GM12878 (cell line): ENCODE measurements around the gene GMDS. TPM values are rescaled to one million over a fixed set of nuclear protein-coding genes. Genes with fewer than 3 reads are reported as not detected.

Experiments
- ATAC-seq: fragments of 200-7000 bp; cut with Tn5 transposase; 3 replicates; pipeline ENCODE4 v1.9.1; 2020; ENCODE audit warnings: mild to moderate bottlenecking, moderate library complexity
- BruUV-seq: library from RNA; stranded (reverse); fragments of 400-500 nt; replicated peaks from 2 replicates; lab custom pipeline; 2021; lab: Mats Ljungman, UMichigan
- CTCF ChIA-PET: fragments of 300-600 bp; sonication (Branson Sonifier 250); formaldehyde crosslinking; extraction: SDS; loops from one replicate; lab custom pipeline; 2021; ENCODE audit warnings: inconsistent platforms; lab: Yijun Ruan, JAX
- POLR2A ChIA-PET: fragments of 350-600 bp; formaldehyde crosslinking; extraction: SDS; loops from one replicate; lab custom pipeline; 2021; ENCODE audit warnings: inconsistent platforms; lab: Charles Lee
- RAD21 ChIA-PET: fragments of 300-600 bp; sonication (Branson Sonifier 250); formaldehyde crosslinking; loops from one replicate; lab custom pipeline; 2023; ENCODE audit warnings: antibody characterized with exemption; ENCODE audit not compliant: unreplicated experiment; lab: Charles Lee
- SMC1A ChIA-PET: fragments of 300-600 bp; sonication (Branson Sonifier 250); formaldehyde crosslinking; loops from one replicate; lab custom pipeline; 2023; ENCODE audit not compliant: unreplicated experiment, uncharacterized antibody; lab: Charles Lee
- DNase-seq: peaks from one replicate; pipeline ENCODE4 v3.0.0-alpha.2; 2011; ENCODE audit warnings: low read depth, low spot score
- FAIRE-seq: peaks from 3 replicates; lab custom pipeline; 2011; peaks lifted over from hg19 to GRCh38; lab: Jason Lieb, UNC
- H2AFZ ChIP-seq: 2 replicates; pipeline ENCODE4 v1.6.0; 2011; ENCODE audit warnings: low read depth, low read length, control low read depth; ENCODE audit not compliant: control insufficient read depth
- H3K27ac ChIP-seq: 2 replicates; pipeline ENCODE4 v1.5.1; 2011; ENCODE audit warnings: control low read depth; ENCODE audit not compliant: control insufficient read depth, insufficient read depth
- H3K27me3 ChIP-seq, 2 experiments: replicated peaks in 1 of 2; 2 replicates each; pipeline versions ENCODE4 v1.6.0 to v1.6.1; 2011; ENCODE audit warnings: low read length in 1 of 2; ENCODE audit not compliant: control insufficient read depth in 2 of 2, insufficient read depth in 2 of 2
- H3K36me3 ChIP-seq, 2 experiments: 2 replicates each; pipeline ENCODE4 v1.5.1; 2011; ENCODE audit warnings: low read length in 1 of 2; ENCODE audit not compliant: control insufficient read depth in 2 of 2, insufficient read depth in 2 of 2
- H3K4me1 ChIP-seq: 2 replicates; pipeline ENCODE4 v1.6.1; 2011; ENCODE audit warnings: mild to moderate bottlenecking, low read length, moderate library complexity, mixed read lengths; ENCODE audit not compliant: control insufficient read depth, insufficient read depth
- H3K4me2 ChIP-seq: 2 replicates; pipeline ENCODE4 v1.6.0; 2011; ENCODE audit warnings: control low read depth; ENCODE audit not compliant: control insufficient read depth, insufficient read depth
- H3K4me3 ChIP-seq: fragments of 200-600 bp; sonication (generic); 2 replicates; pipeline ENCODE4 v1.5.1; 2016
- H3K79me2 ChIP-seq: 2 replicates; pipeline ENCODE4 v1.6.0; 2011; ENCODE audit warnings: low read length; ENCODE audit not compliant: control insufficient read depth, insufficient read depth
- H3K9ac ChIP-seq: 2 replicates; pipeline ENCODE4 v1.8.0; 2011; ENCODE audit warnings: low read length, control low read depth, mixed read lengths; ENCODE audit not compliant: control insufficient read depth, insufficient read depth
- H3K9me3 ChIP-seq: replicated peaks from 3 replicates; pipeline ENCODE4 v1.5.1; 2011; ENCODE audit warnings: mild to moderate bottlenecking, low read length; ENCODE audit not compliant: control insufficient read depth, insufficient read depth
- H4K20me1 ChIP-seq: 2 replicates; pipeline ENCODE4 v1.6.0; 2011; ENCODE audit not compliant: control insufficient read depth, insufficient read depth
- CREM ChIP-seq: IDR thresholded peaks from 2 replicates; pipeline ENCODE4 v1.6.1; 2014; ENCODE audit warnings: antibody characterized with exemption, low read depth
- CTCF ChIP-seq, 3 experiments: IDR thresholded peaks in 2 of 3; conservative IDR thresholded peaks in 1 of 3; 2 replicates each; pipeline ENCODE4 v1.5.1; 2011; ENCODE audit warnings: low read depth in 3 of 3, low read length in 3 of 3, mild to moderate bottlenecking in 3 of 3, control low read depth in 2 of 3, moderate library complexity in 2 of 3, inconsistent platforms in 1 of 3, mixed read lengths in 1 of 3; ENCODE audit not compliant: control insufficient read depth in 2 of 3, insufficient read depth in 1 of 3; ENCODE audit errors: extremely low read depth in 1 of 3
- E2F8 ChIP-seq: fragments of 450-650 bp; IDR thresholded peaks from 2 replicates; pipeline ENCODE4 v1.6.1; 2018; ENCODE audit warnings: mild to moderate bottlenecking, low read depth, moderate library complexity; ENCODE audit not compliant: partially characterized antibody
- YY1 ChIP-seq: IDR thresholded peaks from 2 replicates; pipeline ENCODE4 v1.6.1; 2011; ENCODE audit warnings: low read depth, mild to moderate bottlenecking, low read length
- ZZZ3 ChIP-seq: IDR thresholded peaks from 2 replicates; pipeline ENCODE4 v1.6.1; 2011; ENCODE audit warnings: low read depth; ENCODE audit not compliant: control insufficient read depth, insufficient read length
- WGBS: methylation state at CpG from one replicate; pipeline ENCODE4 v1.1.6; 2016; ENCODE audit warnings: low lambda C conversion rate; ENCODE audit not compliant: insufficient replicate concordance, insufficient coverage; ENCODE audit errors: missing lambda C conversion rate; 5-methylcytosine and 5-hydroxymethylcytosine counted together
- in situ Hi-C: fragments of 300-500 bp; cut with MboI; formaldehyde crosslinking; loops from 9 replicates; pipeline ENCODE4 v1.14.3; 2018; ENCODE audit warnings: mixed read lengths
- intact Hi-C: fragments of 100-400 bp; cut with micrococcal nuclease; formaldehyde crosslinking; loops from one replicate; pipeline ENCODE4 v1.14.2; 2022; ENCODE audit not compliant: unreplicated experiment
- polyA plus RNA-seq, 11 experiments: library from polyadenylated mRNA; depleted of rRNA in 4 of 11; unstranded in 6 of 11; stranded (reverse) in 5 of 11; fragments of >200 nt; fragmentation: Nextera tagmentation in 4 of 11; fragmentation: Illumina TruSeq in 1 of 11; extraction: Ambion mirVana in 4 of 11; extraction: Trizol in 1 of 11; gene quantifications; 1 replicate in 1 of 11; 2 replicates in 10 of 11; pipeline versions ENCODE4 v1.2.1 to v1.2.3, GENCODE V29; 2011 to 2016; ENCODE audit warnings: inconsistent platforms in 2 of 11, missing spikeins in 2 of 11, low read depth in 1 of 11
- total RNA-seq, 4 experiments: library from RNA; depleted of rRNA in 3 of 4; stranded (reverse); fragments of >200 nt in 3 of 4; fragmentation: Illumina TruSeq in 1 of 4; extraction: Trizol in 1 of 4; gene quantifications; 2 replicates each; pipeline versions ENCODE4 v1.2.1 to v1.2.3, GENCODE V29; 2013 to 2021

Gene GMDS
- total and polyA plus RNA-seq, 10 of the 15 experiments (the other 5 are each of a cell fraction or from before 2014, with no cell fraction given): 0.61 to 53.8 (median 29.3) TPM

DNA sequence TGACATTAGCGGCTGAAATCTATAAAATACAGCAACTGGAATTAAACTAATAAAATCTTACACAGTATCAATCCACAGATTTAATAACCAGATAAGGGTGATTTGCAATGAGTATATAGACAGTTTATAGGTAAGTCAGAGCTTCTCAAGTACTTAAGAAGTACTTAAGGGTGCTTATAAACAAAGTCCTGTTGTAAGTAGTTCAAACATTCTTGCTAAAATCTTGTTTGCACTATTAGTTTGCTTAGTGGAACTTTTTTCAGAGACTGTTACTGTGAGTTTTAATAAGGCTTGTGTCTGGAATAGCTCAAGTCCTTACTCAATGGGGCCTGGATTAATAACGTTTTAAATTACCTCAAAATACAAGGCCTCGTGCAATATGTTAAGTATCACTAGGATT, 240.5 kb downstream of the GMDS start:
- Histone ChIP-seq H3K4me1 (no peaks in the 10 kb centered on the region; the same call in 1 of the 2 replicates), H3K9ac (no peak overlapping the region), H3K79me2 (no peaks in the 10 kb centered on the region), H3K4me2 (no peak overlapping the region), H4K20me1 (no peaks in the 10 kb centered on the region), H3K36me3 (no peaks in the 10 kb centered on the region), H3K27me3 (no peaks in the 10 kb centered on the region), H2AFZ (no peak overlapping the region), H3K9me3 (no peaks in the 10 kb centered on the region; the same call in 2 of the 3 replicates), H3K4me3 (no peak overlapping the region), H3K27ac (no peak overlapping the region)
- ChIA-PET POLR2A (interaction anchor here (0.8 kb wide), 1 partner anchor 13 kb away, joined by 3 read pairs; no protein-coding TSS in a partner anchor), SMC1A (interaction anchor here (1.4 kb wide), 1 partner anchor 40 kb away, joined by 3 read pairs; no protein-coding TSS in a partner anchor), RAD21 (no interaction called here), CTCF (interaction anchor here (0.6 kb wide), 1 partner anchor 28 kb away, joined by 3 read pairs; no protein-coding TSS in a partner anchor)
- intact Hi-C loops (no loop called here), in situ Hi-C loops (no loop called here)
- DNase-seq (no peak), ATAC-seq (no peak), FAIRE-seq (no peak)
- TF ChIP-seq CTCF (IDR thresholded peaks at IDR 0.05 in 2 of 3, conservative IDR thresholded peaks at IDR 0.05 in 1 of 3; ENCODE audit: control insufficient read depth in 2 of 3, extremely low read depth in 1 of 3, insufficient read depth in 1 of 3, low read depth in 3 of 3, low read length in 3 of 3): no peak
- TF ChIP-seq ZZZ3: no peak
- TF ChIP-seq YY1: no peak
- no peak for TF ChIP-seq E2F8
- no peak for TF ChIP-seq CREM
- no TSS peak for BruUV-seq
- WGBS: 98% methylated on average over 3 of the region's 3 CpGs
